DND-41 (cell line): Measurements from ENCODE around the gene ACOXL.

Source experiments
- CTCF ChIP-seq: IDR thresholded peaks from 2 replicates; pipeline ENCODE4 v1.5.1; 2012; ENCODE audit warnings: borderline replicate concordance, low read length, moderate library complexity, mild to moderate bottlenecking; ENCODE audit not compliant: poor library complexity, severe bottlenecking; ENCODE audit errors: extremely low read depth
- EZH2 ChIP-seq: IDR thresholded peaks from 3 replicates; pipeline ENCODE4 v1.6.1; 2012; ENCODE audit warnings: borderline replicate concordance, low read depth, mild to moderate bottlenecking, moderate library complexity, low read length, inconsistent platforms; ENCODE audit not compliant: severe bottlenecking

GRCh38 chr2:111071600-111072171 is 339.3 kb downstream of the ACOXL start:
- TF ChIP-seq EZH2 (no peak), CTCF (no peak)
